ENCODE data around the gene PRR23B. TPM values are rescaled to one million over a fixed set of nuclear protein-coding genes. Genes with fewer than 3 reads are reported as not detected.

The PRR23B gene
- total RNA-seq, 1 donor from 2014 or later, result not detected

DNA sequence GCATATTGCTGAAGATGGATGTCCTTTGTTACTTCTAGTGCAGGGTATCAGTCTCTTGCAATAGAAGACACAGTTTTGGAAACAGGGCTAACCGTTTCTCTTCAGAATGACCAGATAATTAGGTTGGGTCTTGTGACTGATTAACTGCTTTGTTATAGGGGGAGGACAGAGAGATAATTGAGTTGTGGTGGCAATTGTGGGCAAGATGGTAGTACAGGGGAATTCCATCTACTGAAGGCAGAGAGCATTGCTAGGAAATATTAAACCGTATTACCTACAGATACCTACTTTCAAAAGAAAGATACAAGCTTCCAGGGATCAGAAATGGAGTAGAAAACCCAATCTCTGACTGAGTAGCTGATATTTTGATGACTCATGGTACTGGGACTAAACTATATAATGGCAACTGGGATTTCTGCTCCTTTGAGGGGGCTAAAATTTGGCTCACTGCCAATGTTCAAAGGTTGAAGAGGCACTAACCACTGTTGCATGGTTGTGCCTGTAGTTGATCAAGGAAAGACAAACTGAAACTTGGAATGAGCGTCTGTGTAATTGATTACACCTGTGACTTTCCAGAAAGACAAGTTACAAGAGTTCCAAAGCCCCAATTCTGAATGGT is 4.2 kb downstream of the PRR23B start:
- Mint-ChIP-seq H3K36me3 (no peaks in the 10 kb centered on the region), H3K27me3 (ENCODE audit: insufficient read depth, low read depth) (no peaks in the 10 kb centered on the region), H3K4me3 (no peak overlapping the region), H3K27ac (no peak overlapping the region), H3K4me1 (no peaks in the 10 kb centered on the region), H3K9me3 (peaks cover 20% of the 10 kb centered on the region)
- no peaks in the 10 kb centered on the region for H3K9me3 ChIP-seq (ENCODE audit: low read depth)
- peak overlapping the region; percentile 17 for H2AFZ ChIP-seq (replicated peaks)
- no peaks in the 10 kb centered on the region for H3K27me3 ChIP-seq
- H3K36me3 ChIP-seq, result no peaks in the 10 kb centered on the region
- no peak overlapping the region for H3K27ac ChIP-seq
- H3K4me1 ChIP-seq, result no peaks in the 10 kb centered on the region
- no peaks in the 10 kb centered on the region for H4K20me1 ChIP-seq (ENCODE audit: low read depth)
- no peaks in the 10 kb centered on the region for H3F3A ChIP-seq (ENCODE audit: low read depth)
- DNase-seq (ENCODE audit: low spot score), result no peak
- TF ChIP-seq, protein P1, sequence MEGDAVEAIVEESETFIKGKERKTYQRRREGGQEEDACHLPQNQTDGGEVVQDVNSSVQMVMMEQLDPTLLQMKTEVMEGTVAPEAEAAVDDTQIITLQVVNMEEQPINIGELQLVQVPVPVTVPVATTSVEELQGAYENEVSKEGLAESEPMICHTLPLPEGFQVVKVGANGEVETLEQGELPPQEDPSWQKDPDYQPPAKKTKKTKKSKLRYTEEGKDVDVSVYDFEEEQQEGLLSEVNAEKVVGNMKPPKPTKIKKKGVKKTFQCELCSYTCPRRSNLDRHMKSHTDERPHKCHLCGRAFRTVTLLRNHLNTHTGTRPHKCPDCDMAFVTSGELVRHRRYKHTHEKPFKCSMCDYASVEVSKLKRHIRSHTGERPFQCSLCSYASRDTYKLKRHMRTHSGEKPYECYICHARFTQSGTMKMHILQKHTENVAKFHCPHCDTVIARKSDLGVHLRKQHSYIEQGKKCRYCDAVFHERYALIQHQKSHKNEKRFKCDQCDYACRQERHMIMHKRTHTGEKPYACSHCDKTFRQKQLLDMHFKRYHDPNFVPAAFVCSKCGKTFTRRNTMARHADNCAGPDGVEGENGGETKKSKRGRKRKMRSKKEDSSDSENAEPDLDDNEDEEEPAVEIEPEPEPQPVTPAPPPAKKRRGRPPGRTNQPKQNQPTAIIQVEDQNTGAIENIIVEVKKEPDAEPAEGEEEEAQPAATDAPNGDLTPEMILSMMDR (IDR thresholded peaks at IDR 0.05), result no peak
- TF ChIP-seq EZH2 (IDR thresholded peaks at IDR 0.05) (no peak), EZH2phosphoT487 (IDR thresholded peaks at IDR 0.05) (no peak)
- no peak overlapping the region for H3K9ac ChIP-seq
- no peaks in the 10 kb centered on the region for H3K79me2 ChIP-seq (ENCODE audit: low read depth)
- no peak overlapping the region for H3K4me2 ChIP-seq
- H3K4me3 ChIP-seq, result no peak overlapping the region

DNA sequence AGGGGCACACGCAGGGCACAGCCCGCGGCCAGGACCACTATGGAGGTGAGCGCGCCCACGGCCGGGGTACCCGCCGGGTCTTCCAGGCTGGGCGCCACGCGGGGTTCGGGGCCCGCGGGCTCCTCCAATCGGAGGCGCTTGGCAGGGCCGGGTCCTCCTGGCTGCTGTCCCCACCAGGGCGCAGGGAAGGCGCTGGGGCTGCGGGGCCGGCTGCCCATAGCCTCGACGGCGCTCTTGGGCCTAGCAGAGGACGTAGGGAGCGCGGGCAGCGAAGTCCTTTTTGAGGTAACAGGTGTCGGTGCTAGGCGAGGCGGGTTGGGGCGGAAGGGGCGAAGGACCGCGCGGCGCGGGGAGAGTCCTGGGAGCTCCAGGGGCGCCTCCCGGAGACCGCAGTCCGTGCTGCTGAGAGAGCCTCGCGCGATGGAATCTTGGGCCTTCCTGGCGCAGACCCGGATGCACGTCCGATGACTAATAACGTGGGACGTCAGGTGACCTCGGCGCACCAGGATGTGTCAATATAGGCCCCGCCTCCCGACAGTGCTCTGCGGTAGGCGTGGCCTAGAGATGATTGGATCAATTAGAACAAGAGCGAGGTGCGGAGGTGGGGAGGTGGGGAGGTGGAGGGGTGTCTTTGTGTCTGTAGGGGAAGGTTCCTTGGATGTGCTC is 14.5 kb downstream of the PRR23B start, which contains the start of gene PRR23A:
PRR23A (minus strand) TSS at position 218 of the 666 bp plus-strand sequence; CDS start at position 218, 0 bp downstream.
- Histone ChIP-seq H3K4me2 (no peak within 1 kb of the TSS), H3K36me3 (no peaks in the 10 kb centered on the region), H3K79me2 (ENCODE audit: low read depth) (no peaks in the 10 kb centered on the region), H3K27me3 (no peaks in the 10 kb centered on the region), H4K20me1 (ENCODE audit: low read depth) (no peaks in the 10 kb centered on the region), H2AFZ (replicated peaks) (no peak within 1 kb of the TSS), H3K9ac (no peak within 1 kb of the TSS), H3K4me3 (no peak within 1 kb of the TSS), H3K27ac (no peak within 1 kb of the TSS), H3F3A (ENCODE audit: low read depth) (no peaks in the 10 kb centered on the region), H3K4me1 (no peaks in the 10 kb centered on the region), H3K9me3 (ENCODE audit: low read depth) (no peaks in the 10 kb centered on the region)
- peaks cover 4% of the 10 kb centered on the region for H3K27me3 Mint-ChIP-seq (ENCODE audit: insufficient read depth, low read depth)
- H3K4me1 Mint-ChIP-seq, result no peaks in the 10 kb centered on the region
- no peaks in the 10 kb centered on the region for H3K36me3 Mint-ChIP-seq
- TF ChIP-seq EZH2phosphoT487 (IDR thresholded peaks at IDR 0.05), result no peak
- TF ChIP-seq EZH2 (IDR thresholded peaks at IDR 0.05), result no peak
- TF ChIP-seq, protein P1 (IDR thresholded peaks at IDR 0.05), result no peak
- H3K4me3 Mint-ChIP-seq, result no peak within 1 kb of the TSS
- no peak for DNase-seq (ENCODE audit: low spot score)
- peaks cover 23% of the 10 kb centered on the region for H3K9me3 Mint-ChIP-seq
- H3K27ac Mint-ChIP-seq, result no peak within 1 kb of the TSS

DNA sequence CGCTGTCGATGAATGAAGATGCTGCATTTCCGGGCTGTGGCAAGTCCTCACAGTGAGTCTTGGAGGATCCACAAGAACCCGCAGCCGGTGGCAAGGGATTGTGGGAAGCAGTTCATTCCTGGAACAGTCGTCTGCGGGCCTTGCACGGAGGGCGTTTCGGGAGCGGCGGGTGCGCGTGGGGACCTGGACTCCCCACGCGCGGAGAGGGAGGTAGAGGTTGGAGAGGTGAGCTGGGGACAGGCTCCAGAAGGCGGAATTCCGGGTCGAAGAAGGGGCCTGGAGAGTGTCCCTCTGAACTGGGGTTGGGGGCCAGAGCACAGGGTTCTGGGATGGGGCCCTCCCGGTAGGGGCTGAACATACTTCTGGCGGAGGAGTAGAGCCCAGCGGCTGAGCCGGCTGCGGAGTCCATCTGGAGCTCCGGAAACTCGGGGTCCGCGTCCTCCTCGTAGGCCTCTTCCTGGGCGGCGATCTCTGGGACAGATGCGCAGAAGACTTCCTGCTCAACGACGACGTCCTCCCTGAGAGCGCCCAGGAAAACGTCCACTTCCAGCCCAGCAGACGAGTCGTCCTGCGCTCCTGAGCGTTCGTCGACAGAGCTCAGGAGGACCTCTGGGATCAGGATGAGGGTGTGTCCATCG is 15.3 kb downstream of the PRR23B start:
- peaks cover 5% of the 10 kb centered on the region for H3K27me3 Mint-ChIP-seq (ENCODE audit: insufficient read depth, low read depth)
- H3K9me3 ChIP-seq (ENCODE audit: low read depth), result no peaks in the 10 kb centered on the region
- DNase-seq (ENCODE audit: low spot score), result no peak
- H3K36me3 ChIP-seq, result no peaks in the 10 kb centered on the region
- no peaks in the 10 kb centered on the region for H3K79me2 ChIP-seq (ENCODE audit: low read depth)
- H2AFZ ChIP-seq (replicated peaks), result no peak overlapping the region
- no peak overlapping the region for H3K9ac ChIP-seq
- H3K27me3 ChIP-seq, result no peaks in the 10 kb centered on the region
- H3K36me3 Mint-ChIP-seq, result no peaks in the 10 kb centered on the region
- H3K9me3 Mint-ChIP-seq, result peaks cover 26% of the 10 kb centered on the region
- TF ChIP-seq EZH2phosphoT487 (IDR thresholded peaks at IDR 0.05), result no peak
- TF ChIP-seq, protein P1 (IDR thresholded peaks at IDR 0.05), result no peak
- no peak for TF ChIP-seq EZH2 (IDR thresholded peaks at IDR 0.05)
- H3K4me1 ChIP-seq, result no peaks in the 10 kb centered on the region
- no peak overlapping the region for H3K27ac ChIP-seq
- no peak overlapping the region for H3K27ac Mint-ChIP-seq
- no peak overlapping the region for H3K4me3 Mint-ChIP-seq
- H3F3A ChIP-seq (ENCODE audit: low read depth), result no peaks in the 10 kb centered on the region
- H4K20me1 ChIP-seq (ENCODE audit: low read depth), result no peaks in the 10 kb centered on the region
- H3K4me3 ChIP-seq, result no peak overlapping the region
- H3K4me2 ChIP-seq, result no peak overlapping the region
- no peaks in the 10 kb centered on the region for H3K4me1 Mint-ChIP-seq

Measured in neural progenitor cell (in vitro differentiated cells).